Myocyte (in vitro differentiated cells): ENCODE results near the gene GAB2. TPM values are rescaled to one million over a fixed set of nuclear protein-coding genes. Genes with fewer than 3 reads are reported as not detected.
A peak's percentile ranks its signal among the peaks of the same experiment; 100 is the strongest.
"Not testable (repeated sequence)": the region's sequence is repeated elsewhere in the genome, so short reads cannot be mapped to it uniquely, and the experiment has no call there.

ENCODE experiments used
- DNase-seq: peaks from one replicate; pipeline ENCODE4 v3.0.0-alpha.2; 2012; ENCODE audit warnings: low read depth
- total RNA-seq: library from RNA; depleted of rRNA; stranded (reverse); fragments of >200 nt; gene quantifications from 2 replicates; pipeline ENCODE4 v1.2.3, GENCODE V29; 2014

GAB2 gene
- total RNA-seq, 1 donor from 2014 or later = 38.0 TPM

DNA sequence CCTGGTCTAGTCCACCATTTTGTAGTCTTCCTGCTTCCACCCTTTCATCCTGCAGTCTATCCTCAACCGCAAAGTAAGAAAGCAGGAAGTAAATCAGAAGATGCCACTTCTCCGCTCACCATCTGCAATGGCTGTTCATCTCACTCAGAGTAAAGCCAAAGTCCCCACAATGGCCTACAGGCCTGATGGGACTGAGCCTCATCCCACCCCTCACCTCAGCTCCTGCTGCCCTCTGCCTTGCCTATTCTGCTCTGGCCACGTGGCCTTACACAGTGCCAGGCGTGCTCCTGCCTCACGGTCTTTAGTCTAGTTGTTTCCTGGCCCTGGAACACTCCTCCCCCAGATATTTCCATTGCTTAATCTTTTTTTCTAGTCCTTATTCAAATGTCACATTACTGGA lies 133.4 kb downstream of the GAB2 start:
- no peak for DNase-seq

DNA sequence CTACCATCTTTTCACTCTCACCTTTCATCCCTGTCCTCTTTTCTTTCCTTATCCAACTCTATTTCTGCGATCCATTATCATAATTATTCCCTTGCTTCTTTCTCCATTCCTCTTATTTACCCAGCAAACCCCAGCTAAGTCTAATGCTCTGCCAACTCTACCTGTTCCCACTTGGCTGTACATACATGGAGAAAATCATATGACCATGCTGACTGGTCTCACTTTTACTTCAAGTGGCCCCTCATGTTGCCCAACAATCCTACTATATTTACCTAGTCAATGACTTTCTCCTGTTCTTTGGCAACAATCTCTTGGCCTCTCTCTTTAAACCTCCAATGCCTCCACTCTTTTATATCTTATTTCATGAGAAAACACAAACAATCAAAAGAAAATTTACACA lies 134.8 kb downstream of the GAB2 start:
- DNase-seq = no peak

DNA sequence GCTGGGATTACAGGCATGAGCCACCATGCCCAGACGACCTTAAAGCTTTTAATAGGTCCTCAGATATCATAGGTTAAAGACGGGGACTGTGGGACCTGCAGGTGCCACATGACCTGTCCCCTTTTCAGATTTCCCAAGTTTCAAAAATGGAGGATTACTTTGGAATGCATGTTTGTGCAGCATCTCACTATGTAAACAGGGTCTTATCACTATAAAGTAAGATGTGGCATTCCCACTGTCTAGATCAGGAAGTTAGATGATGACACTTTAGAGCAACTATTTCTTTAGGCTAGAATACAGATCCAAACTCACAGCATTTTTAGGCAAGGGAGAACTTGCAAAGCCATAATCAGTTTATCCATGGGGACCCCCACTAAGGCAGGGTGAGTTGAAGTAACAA lies 136.1 kb downstream of the GAB2 start:
- no peak for DNase-seq

DNA sequence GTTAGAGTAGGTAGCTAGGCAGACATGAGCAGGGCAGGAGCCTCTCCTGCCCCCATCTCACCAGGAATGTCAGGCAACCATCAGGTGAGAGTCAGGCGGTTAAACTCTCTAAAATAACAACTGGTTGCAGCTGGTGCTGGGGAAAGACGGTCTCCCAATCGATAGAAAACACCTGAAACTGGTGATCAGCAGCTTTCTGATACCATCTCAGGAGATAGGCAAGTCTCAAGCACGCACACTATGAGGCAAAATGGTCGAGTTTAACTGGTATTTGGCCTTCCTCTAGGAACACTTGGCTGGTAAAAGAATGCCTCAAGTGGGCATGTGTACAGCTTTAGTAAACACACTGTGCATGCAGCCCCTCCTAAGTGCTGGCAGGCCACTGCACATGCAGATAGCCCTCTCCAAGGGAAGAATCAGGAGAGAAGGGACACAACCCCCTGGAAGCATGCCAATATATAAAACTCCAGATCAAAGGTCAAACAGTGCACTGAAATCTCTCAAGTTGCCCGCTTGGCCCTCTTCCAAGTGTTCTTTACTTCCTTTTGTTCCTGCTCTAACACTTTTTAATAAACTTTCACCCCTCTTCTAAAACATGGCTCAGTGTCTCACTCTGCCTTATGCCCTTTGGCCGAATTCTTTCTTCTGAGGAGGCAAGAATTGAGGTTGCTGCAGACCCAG lies 140.2 kb downstream of the GAB2 start:
- no peak for DNase-seq

DNA sequence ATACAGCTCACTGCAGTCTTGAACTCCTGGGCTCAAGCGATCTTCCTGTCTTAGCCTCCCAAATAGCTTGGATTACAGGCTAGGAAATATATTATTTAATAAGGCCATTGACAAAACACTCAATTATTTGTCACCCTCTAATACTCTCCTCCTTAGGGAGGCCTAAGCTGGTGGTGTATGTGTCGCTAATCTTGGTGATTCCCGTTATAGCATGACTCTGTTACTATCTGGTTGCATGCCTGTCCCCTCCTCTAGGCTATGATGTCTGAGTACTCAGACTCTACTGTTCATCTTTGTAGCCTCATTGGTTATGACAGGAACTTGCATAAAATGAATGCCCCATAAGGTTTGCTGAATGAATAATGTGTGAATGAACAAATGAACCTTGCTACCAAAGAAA lies 141.3 kb downstream of the GAB2 start:
- no peak for DNase-seq

DNA sequence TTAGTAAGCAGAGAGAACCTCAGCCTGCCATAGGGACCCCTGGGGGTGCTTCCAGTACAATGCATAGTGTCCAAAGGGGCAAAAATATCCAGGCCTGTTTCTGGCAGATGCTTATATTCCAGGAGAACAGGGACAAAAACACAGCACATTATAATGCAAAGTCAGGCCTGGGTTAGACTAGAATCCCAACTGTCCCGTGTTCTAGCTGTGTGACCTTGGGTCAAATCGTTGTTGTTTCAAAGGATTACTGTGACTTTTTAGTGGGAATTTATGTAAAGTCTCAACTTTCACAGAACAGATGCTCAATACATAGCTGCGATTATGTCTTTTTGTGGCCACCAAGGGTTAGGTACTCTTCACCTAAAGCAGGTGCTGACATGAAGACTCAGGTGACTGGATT lies 142.9 kb downstream of the GAB2 start:
- DNase-seq = no peak

DNA sequence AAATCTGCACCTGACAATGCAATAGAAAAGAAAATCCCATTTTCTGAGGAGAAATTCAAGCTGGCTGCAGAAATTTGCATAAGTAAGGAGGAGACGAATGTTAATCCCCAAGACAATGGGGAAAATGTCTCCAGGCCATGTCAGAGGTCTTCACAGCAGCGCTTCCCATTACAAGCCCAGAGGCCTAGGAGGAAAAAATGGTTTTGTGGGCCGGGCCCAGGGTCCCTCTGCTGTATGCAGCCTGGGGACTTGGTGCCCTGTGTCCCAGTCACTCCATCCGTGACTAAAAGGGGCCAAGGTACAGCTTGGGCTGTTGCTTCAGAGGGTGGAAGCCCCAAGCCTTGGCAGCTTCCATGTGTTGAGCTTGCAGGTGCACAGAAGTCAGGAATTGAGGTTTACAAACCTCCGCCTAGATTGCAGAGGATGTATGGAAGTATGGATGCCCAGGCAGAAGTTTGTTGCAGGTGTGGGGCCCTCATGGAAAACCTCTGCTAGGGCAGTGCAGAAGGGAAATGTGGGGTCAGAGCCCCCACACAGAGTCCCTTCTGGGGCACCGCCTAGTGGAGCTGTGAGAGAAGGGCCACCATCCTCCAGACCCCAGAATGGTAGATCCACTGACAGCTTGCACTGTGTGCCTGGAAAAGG lies 144.9 kb downstream of the GAB2 start:
- DNase-seq = not testable (repeated sequence)

DNA sequence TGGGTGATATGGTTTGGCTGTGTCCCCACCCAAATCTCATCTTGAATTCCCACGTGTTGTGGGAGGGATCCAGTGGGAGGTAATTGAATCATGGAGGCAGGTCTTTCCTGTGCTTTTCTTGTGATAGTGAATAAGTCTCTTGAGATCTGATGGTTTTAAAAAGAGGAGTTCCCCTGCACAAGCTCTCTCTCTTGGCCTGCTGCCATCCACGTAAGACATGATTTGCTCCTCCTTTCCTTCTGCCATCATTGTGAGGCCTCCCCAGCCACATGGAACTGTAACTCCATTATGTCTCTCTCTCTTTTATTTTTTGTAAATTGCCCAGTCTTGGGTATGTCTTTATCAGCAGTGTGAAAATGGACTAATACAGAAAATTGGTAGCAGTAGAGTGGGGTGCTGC lies 145.8 kb downstream of the GAB2 start:
- DNase-seq = not testable (repeated sequence)

DNA sequence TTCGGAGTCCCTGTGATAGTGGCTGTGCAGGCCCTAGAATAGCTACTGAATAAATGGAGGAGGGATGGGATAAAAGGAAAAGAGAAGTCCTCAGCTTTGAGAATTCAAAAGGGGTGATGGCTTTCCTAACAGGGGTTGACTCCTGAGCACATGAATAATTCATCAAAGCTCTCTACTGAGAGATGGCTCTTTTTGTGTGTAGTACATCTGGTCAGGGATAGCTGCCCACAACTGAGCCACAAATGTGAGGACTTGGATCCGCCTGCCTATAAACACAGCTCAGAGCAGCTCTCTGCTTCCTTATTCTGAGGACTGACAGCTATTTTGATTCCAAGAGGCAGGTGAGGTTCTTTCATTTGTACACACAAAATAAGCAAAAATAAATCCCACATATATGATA lies 146.6 kb downstream of the GAB2 start:
- peak; percentile 58 for DNase-seq

DNA sequence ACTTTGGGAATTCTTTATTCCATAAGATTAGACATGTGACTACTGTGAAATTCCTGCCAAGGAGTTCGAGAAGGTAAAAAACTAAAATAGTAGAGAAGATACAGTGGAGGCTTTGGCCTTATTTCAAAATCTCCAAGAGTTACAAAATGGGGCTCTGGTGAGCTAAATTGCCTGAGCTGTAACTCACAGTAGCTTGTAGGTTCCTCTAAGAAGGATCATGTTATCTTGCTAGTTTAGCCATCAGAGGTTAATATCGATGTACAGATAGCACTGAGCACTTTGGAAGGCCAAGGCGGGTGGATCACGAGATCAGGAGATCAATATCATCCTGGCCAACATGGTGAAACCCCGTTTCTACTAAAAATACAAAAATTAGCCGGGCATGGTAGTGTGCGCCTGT lies 147.8 kb downstream of the GAB2 start:
- no peak for DNase-seq

DNA sequence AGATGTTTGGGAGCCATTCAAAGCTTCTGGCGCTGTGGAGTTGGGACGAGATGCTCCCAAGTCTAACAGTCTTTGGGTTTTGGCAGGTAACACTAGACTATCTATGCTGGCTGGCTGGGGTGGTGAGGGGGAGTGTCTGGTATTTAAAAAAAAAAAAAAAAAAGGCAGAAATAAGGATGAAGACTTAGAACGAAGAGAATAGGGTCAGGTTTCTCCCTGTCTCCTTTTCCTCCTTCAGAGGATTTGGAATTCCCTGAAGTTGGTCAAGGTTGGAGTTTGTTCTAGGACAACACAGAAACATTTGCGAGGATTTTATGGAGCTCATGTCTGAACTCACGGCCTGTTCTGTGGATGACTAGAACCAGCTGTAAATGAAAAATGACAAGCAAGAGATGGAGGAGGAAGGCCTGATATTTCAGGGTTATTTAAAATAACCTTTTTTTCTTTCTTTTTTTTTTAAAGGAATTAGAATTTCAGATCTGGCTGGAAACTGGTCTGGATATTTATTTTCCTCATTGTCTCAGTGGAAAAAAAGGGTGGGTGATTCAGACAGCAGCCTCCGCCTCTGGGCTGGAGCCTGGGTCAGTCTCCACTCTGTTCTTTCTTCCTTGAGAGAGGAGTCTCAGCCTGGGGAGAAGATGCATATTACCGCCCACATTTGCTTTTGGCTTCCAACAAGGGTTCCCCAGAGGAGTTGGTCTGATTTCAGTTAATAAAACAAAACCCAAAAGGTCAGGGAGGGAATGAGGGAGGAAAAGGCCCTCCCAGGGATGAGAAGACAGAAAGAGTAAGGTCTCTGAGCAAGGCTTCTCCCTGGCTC lies 148.8 kb downstream of the GAB2 start:
- no peak for DNase-seq

DNA sequence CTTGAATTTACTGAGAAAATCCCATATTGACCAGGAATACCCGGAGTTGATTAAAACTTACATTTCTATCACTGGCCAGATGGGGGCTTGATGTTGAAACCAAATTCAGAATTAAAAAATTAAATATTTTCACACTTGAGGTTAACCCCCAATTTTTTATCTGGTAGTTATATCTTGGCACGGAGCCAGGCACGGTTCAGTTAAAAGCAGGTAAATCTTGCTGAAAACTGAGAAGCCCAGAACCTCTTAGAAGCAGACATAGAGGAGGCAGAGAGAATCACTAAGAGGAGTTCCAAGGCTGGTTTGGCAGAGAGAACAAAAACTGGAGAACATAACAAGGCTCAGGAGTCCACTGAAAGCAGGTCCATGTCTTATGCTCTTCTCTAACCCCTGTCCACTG lies 151.2 kb downstream of the GAB2 start:
- DNase-seq = no peak

DNA sequence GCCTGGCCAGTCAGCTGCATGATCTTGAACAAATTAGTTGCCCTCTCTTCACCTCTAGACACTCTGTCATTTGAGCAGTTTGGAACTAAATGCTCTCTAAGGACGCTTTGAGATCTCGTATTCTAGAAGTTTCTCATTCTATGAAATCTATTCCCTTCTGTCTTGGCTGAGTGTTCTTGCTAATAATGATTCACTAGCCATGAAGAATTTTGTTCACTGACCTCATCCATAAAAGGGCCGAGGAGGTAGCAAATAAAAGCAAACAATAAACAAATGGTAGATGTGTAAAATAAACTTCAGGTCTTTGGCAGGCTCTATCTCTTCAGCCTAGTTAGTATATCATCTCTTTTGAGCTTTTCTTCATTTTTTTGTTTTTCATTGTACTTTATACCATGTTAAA lies 152.3 kb downstream of the GAB2 start:
- DNase-seq = no peak

DNA sequence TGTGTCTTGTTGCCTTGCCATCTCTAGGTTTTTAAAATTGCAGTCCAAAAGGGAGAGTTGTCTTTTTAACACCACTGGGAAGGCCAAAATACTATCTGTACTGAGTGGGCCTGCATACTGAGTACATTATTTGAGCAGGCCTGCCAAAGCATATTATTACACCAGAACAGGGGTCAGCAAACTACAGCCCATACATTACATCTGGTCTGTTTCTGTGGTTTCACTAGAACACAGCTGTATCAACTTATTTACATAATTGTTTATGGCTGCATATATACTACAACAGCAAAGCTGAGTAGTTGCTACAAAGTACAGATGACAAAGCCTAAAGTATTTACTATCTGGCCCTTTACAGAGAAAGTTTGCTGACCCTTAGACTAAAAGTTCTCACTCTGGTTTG lies 154.9 kb downstream of the GAB2 start:
- no peak for DNase-seq

DNA sequence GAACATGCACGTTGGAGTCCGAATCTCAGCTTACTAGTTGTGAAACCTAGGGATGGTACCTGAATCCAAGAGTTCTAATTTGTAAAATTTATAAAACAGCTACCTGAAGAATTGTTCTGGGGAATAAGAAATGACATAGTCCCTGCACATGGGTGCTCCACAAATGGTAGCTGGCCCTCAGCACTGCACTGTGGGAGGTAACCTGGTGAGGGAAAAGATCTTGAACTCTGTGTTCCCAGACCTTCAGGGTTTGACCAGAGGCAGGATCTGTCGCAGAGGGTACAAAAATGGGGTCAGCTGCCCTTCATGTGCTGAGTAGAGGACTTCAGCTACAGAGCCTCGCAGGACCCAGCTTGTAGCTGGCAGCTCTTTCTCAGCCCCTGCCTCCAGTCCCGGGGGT lies 155.4 kb downstream of the GAB2 start:
- no peak for DNase-seq

DNA sequence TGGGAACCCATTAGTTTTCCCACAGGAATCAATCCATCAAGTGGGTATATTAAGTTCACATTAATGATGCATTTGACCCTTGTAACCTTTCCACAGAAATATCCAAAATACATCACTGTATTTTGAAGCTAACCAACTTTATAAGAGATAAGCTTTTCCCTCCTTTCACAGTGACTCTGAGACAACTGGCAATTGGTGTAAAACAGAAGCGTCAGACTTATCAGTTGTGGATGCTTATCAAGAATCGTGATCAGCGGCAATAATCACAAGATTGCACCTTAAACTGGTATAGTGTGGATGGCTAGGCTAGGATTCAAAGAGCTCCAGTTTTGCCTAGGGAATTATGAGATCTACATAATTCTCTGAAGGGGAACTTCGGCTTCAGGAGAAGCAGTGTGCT lies 155.8 kb downstream of the GAB2 start:
- DNase-seq = no peak

DNA sequence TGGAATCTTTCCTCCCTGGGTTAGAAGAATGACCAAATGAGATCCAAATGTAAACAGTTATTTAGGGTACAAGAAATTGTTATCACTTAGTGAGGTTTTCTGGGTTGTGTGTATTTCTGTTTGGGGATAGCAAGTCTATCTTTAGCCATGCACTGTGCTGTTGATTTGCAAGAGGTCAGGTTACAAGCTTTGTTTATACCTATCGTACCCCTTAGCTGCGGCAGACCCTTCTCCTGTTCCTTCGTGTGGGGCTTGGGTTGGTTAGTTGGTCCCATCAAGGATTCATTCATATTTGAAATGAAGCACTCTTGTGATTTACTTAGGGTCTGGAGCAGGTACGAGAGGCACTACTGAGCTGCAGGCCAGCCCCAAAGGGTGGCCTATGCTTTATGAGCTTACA lies 156.3 kb downstream of the GAB2 start:
- DNase-seq = peak; percentile 6

DNA sequence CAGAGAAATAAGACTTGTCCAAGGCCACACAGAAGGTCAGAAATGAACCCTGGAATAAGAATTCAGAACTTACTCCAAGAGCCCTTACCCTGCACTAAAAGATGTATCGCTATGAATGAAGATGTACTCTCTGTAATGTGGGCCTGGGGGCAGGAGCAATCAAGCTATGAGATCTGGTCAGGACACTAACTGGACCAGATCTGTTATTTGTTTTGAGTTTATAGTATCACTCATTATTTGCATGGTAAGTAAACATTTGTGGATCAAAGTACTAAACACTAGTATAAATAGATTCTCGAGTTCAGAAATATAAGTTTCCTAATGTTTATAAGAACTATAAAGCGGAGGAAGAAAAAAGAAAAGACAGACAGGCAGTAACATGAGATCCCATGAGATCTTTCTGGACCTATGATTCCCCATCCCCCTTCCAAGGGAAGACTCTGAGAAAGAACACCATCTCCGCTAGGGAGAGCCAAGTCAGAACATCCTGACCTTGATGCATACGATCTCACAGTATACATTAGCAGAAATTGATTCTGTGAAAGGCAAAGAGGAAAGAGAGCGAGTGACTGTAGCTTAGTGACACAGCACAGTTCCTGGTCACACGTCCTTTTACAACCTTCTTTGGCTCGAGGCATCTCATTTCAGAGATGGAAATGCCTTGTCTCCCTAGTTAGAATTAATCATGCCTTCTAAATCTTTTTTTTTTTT lies 157.7 kb downstream of the GAB2 start:
- DNase-seq = no peak

DNA sequence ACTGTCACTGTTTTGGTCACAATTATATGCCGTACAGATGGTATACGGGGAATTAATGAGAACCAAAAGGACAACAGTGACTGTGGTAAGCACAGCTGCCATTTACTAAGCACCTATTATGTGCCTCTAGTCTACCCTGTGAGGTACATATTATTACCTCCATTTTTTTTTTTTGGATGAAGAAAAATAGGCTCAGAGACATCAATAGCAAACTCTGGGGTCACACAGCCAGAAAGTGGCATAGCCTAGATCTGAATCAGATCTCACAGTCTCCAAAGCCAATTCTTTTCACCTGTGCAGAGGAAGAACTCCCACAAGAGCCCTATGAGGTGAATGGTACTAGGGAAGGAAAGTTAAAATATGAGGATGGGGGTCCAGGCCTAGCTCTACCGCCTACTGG lies 160.0 kb downstream of the GAB2 start:
- no peak for DNase-seq

DNA sequence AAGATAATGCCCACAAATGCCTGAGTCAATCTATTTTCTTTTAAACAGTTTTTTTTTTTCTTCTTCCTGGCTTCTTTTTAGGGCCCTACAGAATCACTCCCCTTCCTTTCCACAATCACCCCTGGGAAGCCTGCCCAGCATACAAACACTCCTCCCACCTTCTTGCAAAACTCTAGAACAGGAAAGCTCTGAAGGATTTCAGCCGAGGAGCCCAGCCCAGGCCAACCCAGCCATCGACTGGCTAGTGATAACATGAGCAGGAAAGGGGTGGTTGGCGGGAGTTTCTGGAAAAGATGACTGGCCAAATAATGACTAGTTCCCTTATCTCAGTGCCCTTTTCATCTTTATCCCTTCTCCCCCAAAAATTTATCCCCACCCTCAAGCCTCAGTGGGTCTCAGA lies 160.7 kb downstream of the GAB2 start:
- DNase-seq = peak; percentile 24

DNA sequence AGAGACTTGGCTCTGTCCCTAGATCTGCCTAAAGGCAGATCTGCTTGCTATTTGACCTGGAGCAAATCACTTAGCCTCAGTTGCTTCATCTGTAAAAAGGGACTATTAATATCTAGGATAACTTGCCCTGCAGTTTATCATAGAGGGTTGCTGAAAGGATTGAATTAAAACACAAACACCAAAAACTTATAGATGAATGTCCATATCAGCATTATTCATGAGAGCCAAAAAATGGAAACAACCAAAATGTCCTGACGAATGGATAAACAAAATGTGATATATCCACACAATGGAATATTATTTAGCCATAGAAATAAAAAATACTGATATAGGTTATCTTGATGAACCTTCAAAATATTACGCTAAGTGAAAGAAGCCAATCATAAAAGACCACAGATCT lies 161.7 kb downstream of the GAB2 start:
- DNase-seq = no peak

DNA sequence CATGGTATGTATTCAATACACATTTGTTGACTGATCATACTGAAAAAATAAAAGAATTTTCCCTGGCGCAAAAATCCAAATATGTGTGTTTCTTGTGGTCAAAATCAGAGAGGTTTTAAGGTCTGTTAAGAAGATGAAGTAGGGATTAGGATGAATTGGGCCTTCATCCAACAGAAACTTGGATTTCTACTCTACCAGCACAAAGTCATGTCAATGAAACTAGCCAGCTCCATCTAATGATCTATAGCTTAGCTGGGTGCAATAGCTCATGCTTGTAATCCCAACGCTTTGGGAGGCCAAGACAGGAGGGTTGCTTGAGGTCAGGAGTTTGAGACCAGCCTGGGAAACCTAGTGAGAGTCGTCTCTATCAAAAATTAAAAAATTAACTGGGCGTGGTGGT lies 163.4 kb downstream of the GAB2 start:
- DNase-seq = no peak
